ENCODE results near the gene MRPL4. TPM values are rescaled to one million over a fixed set of nuclear protein-coding genes. Genes with fewer than 3 reads are reported as not detected.

Gene MRPL4
- total and polyA plus RNA-seq, 2 experiments from 2014 or later = 78.5 to 129 TPM

- peak overlapping the region; percentile 50 for H3K4me3 ChIP-seq
- H3K36me3 ChIP-seq = no peaks in the 10 kb centered on the region
- no peaks in the 10 kb centered on the region for H3K9me3 ChIP-seq (ENCODE audit: low read depth)
- peaks cover 98% of the 10 kb centered on the region for H3K27me3 ChIP-seq
- H3K4me1 ChIP-seq (ENCODE audit: low read depth) = no peaks in the 10 kb centered on the region
- peak; percentile 85 to 95 for DNase-seq (ENCODE audit: low read depth in 1 of 2, low spot score in 1 of 2)
- no peak overlapping the region for H3K27ac ChIP-seq
- no peak for TF ChIP-seq CTCF (IDR thresholded peaks at IDR 0.05; ENCODE audit: low read depth, low read length)
Measured at GRCh38 chr19:10292206-10292788, 40.3 kb downstream of the MRPL4 start.

- Histone ChIP-seq H3K27me3 (peaks cover 91% of the 10 kb centered on the region), H3K27ac (no peak overlapping the region), H3K4me1 (ENCODE audit: low read depth) (no peaks in the 10 kb centered on the region), H3K4me3 (peak overlapping the region; percentile 50), H3K9me3 (ENCODE audit: low read depth) (no peaks in the 10 kb centered on the region), H3K36me3 (no peaks in the 10 kb centered on the region)
- TF ChIP-seq CTCF (IDR thresholded peaks at IDR 0.05; ENCODE audit: low read depth, low read length) = no peak
- no peak for DNase-seq (ENCODE audit: low read depth in 1 of 2, low spot score in 1 of 2)
Measured at GRCh38 chr19:10292789-10293636, 41.0 kb downstream of the MRPL4 start.

GRCh38 chr19:10293637-10294367, 41.8 kb downstream of the MRPL4 start:
- H3K4me3 ChIP-seq = no peak overlapping the region
- DNase-seq (ENCODE audit: low read depth in 1 of 2, low spot score in 1 of 2) = no peak
- no peaks in the 10 kb centered on the region for H3K4me1 ChIP-seq (ENCODE audit: low read depth)
- no peak overlapping the region for H3K27ac ChIP-seq
- H3K9me3 ChIP-seq (ENCODE audit: low read depth) = no peaks in the 10 kb centered on the region
- TF ChIP-seq CTCF (IDR thresholded peaks at IDR 0.05; ENCODE audit: low read depth, low read length) = no peak
- H3K36me3 ChIP-seq = no peaks in the 10 kb centered on the region
- H3K27me3 ChIP-seq = peaks cover 83% of the 10 kb centered on the region

- no peak for DNase-seq (ENCODE audit: low read depth in 1 of 2, low spot score in 1 of 2)
- no peak overlapping the region for H3K4me3 ChIP-seq
- no peaks in the 10 kb centered on the region for H3K9me3 ChIP-seq (ENCODE audit: low read depth)
- no peak for TF ChIP-seq CTCF (IDR thresholded peaks at IDR 0.05; ENCODE audit: low read depth, low read length)
- no peaks in the 10 kb centered on the region for H3K4me1 ChIP-seq (ENCODE audit: low read depth)
- peaks cover 78% of the 10 kb centered on the region for H3K27me3 ChIP-seq
- no peaks in the 10 kb centered on the region for H3K36me3 ChIP-seq
- H3K27ac ChIP-seq = no peak overlapping the region
Measured at GRCh38 chr19:10294368-10294697, 42.3 kb downstream of the MRPL4 start.

GRCh38 chr19:10295305-10295846, 43.4 kb downstream of the MRPL4 start:
- Histone ChIP-seq H3K4me1 (ENCODE audit: low read depth) (no peaks in the 10 kb centered on the region), H3K36me3 (no peaks in the 10 kb centered on the region), H3K27me3 (peaks cover 67% of the 10 kb centered on the region), H3K4me3 (no peak overlapping the region), H3K9me3 (ENCODE audit: low read depth) (no peaks in the 10 kb centered on the region), H3K27ac (no peak overlapping the region)
- TF ChIP-seq CTCF (IDR thresholded peaks at IDR 0.05; ENCODE audit: low read depth, low read length) = peak; percentile 27
- DNase-seq (ENCODE audit: low read depth in 1 of 2, low spot score in 1 of 2) = peak; percentile 47 to 56
